K562 (cell line): ENCODE data around the gene ZMIZ1. TPM values are rescaled to one million over a fixed set of nuclear protein-coding genes. Genes with fewer than 3 reads are reported as not detected.

Experiments used
- BHLHE40 ChIP-seq: IDR thresholded peaks from 2 replicates; pipeline ENCODE4 v1.6.1; 2011; ENCODE audit warnings: low read length, improper control_type of control experiment
- CBX1 ChIP-seq: sonication (generic); IDR thresholded peaks from 2 replicates; pipeline ENCODE4 v1.6.1; 2016; ENCODE audit warnings: antibody characterized with exemption, low read depth, mild to moderate bottlenecking
- CHD2 ChIP-seq: IDR thresholded peaks from 2 replicates; pipeline ENCODE4 v1.6.1; 2011; ENCODE audit warnings: low read depth, low read length
- COPS2 ChIP-seq: fragments of 450-650 bp; conservative IDR thresholded peaks from 2 replicates; pipeline ENCODE4 v1.6.1; 2016; ENCODE audit warnings: mild to moderate bottlenecking, moderate library complexity
- DNMT1 ChIP-seq: fragments of 450-650 bp; IDR thresholded peaks from 2 replicates; pipeline ENCODE4 v1.6.1; 2016; ENCODE audit warnings: antibody characterized with exemption, mild to moderate bottlenecking
- ESRRB ChIP-seq: fragments of 250-450 bp; sonication (Bioruptor Pico); IDR thresholded peaks from 2 replicates; pipeline ENCODE4 v1.5.0; 2020; ENCODE audit warnings: mild to moderate bottlenecking, moderate library complexity, borderline replicate concordance
- FOXM1 ChIP-seq, 2 experiments: fragments of 450-650 bp in 1 of 2; sonication (generic) in 1 of 2; formaldehyde crosslinking in 1 of 2; IDR thresholded peaks; 2 replicates each; pipeline versions ENCODE4 v1.6.1 to v1.9.0; 2017 to 2022; ENCODE audit warnings: low read depth in 2 of 2, mild to moderate bottlenecking in 2 of 2, missing genetic modification reagents in 1 of 2, moderate library complexity in 1 of 2
- HCFC1 ChIP-seq: IDR thresholded peaks from 2 replicates; pipeline ENCODE4 v1.6.1; 2012; ENCODE audit warnings: low read depth, low read length, improper control_type of control experiment
- HLTF ChIP-seq: fragments of 450-650 bp; IDR thresholded peaks from 2 replicates; pipeline ENCODE4 v1.6.1; 2016
- HNRNPK ChIP-seq: fragments of 200-400 bp; formaldehyde crosslinking; IDR thresholded peaks from one replicate; pipeline ENCODE4 v1.6.1; 2018; ENCODE audit warnings: mild to moderate bottlenecking, low read depth, low read length; ENCODE audit not compliant: poor library complexity, severe bottlenecking
- KAT8 ChIP-seq: fragments of 450-650 bp; IDR thresholded peaks from 2 replicates; pipeline ENCODE4 v1.6.1; 2016; ENCODE audit warnings: low read depth, mild to moderate bottlenecking
- MAFK ChIP-seq: IDR thresholded peaks from 2 replicates; pipeline ENCODE4 v1.6.1; 2011; ENCODE audit warnings: low read length, improper control_type of control experiment
- PHF8 ChIP-seq: fragments of 200-600 bp; sonication (generic); IDR thresholded peaks from 2 replicates; pipeline ENCODE4 v1.6.1; 2012; ENCODE audit warnings: mixed run types, mild to moderate bottlenecking, inconsistent platforms, low read length, moderate library complexity, borderline replicate concordance
- POLR3A ChIP-seq: IDR thresholded peaks from 2 replicates; pipeline ENCODE4 v1.6.1; 2011; ENCODE audit warnings: borderline replicate concordance, mild to moderate bottlenecking, moderate library complexity; ENCODE audit not compliant: insufficient read length, insufficient read depth; ENCODE audit errors: extremely low read depth
- SETDB1 ChIP-seq: IDR thresholded peaks from one replicate; pipeline ENCODE4 v1.6.1; 2012; ENCODE audit warnings: low read length, control low read depth, inconsistent platforms
- SIN3A ChIP-seq, 2 experiments: fragments of 150-350 bp in 1 of 2; IDR thresholded peaks; 2 replicates each; pipeline ENCODE4 v1.6.1; 2011 to 2016; ENCODE audit warnings: borderline replicate concordance in 2 of 2, low read depth in 2 of 2, low read length in 2 of 2, mild to moderate bottlenecking in 2 of 2, moderate library complexity in 2 of 2; ENCODE audit not compliant: control insufficient read depth in 1 of 2
- SNIP1 ChIP-seq: fragments of 450-650 bp; IDR thresholded peaks from 2 replicates; pipeline ENCODE4 v1.7.1; 2017; ENCODE audit warnings: low read depth, mild to moderate bottlenecking
- STAG1 ChIP-seq: sonication (generic); formaldehyde crosslinking; IDR thresholded peaks from 2 replicates; pipeline ENCODE4 v1.5.0; 2020; ENCODE audit warnings: missing genetic modification reagents, borderline replicate concordance
- TAF7 ChIP-seq: fragments of 450-650 bp; IDR thresholded peaks from 2 replicates; pipeline ENCODE4 v1.6.1; 2016; ENCODE audit warnings: missing genetic modification characterization, missing compliant biosample characterization
- THRAP3 ChIP-seq: fragments of 450-650 bp; IDR thresholded peaks from 2 replicates; pipeline ENCODE4 v1.6.1; 2016; ENCODE audit warnings: mild to moderate bottlenecking, inconsistent platforms, borderline replicate concordance
- U2AF1 ChIP-seq: fragments of 200-400 bp; formaldehyde crosslinking; optimal IDR thresholded peaks from 2 replicates; pipeline ENCODE3; 2017; ENCODE audit warnings: mild to moderate bottlenecking, low read depth, low read length, moderate library complexity
- ZFP1 ChIP-seq: fragments of 450-650 bp; formaldehyde crosslinking; IDR thresholded peaks from 2 replicates; pipeline ENCODE4 v1.4.0; 2020; ENCODE audit warnings: mild to moderate bottlenecking, mixed read lengths
- ZFPM2 ChIP-seq: fragments of 250-450 bp; sonication (Bioruptor Pico); IDR thresholded peaks from 2 replicates; pipeline ENCODE4 v1.5.1; 2022; ENCODE audit warnings: mild to moderate bottlenecking
- ZNF431 ChIP-seq: sonication (generic); formaldehyde crosslinking; IDR thresholded peaks from 2 replicates; pipeline ENCODE4 v1.8.0; 2022; ENCODE audit warnings: mild to moderate bottlenecking, missing genetic modification reagents
- ZNF561 ChIP-seq: fragments of 450-650 bp; formaldehyde crosslinking; conservative IDR thresholded peaks from 2 replicates; pipeline ENCODE4 v1.4.0; 2020; ENCODE audit warnings: mild to moderate bottlenecking, moderate library complexity
- polyA plus RNA-seq, 8 experiments: library from polyadenylated mRNA; depleted of rRNA in 4 of 8; stranded (reverse) in 5 of 8; unstranded in 3 of 8; fragments of >200 nt; fragmentation: Nextera tagmentation in 2 of 8; fragmentation: Illumina TruSeq in 1 of 8; extraction: Ambion mirVana in 2 of 8; extraction: Trizol in 1 of 8; gene quantifications; 2 replicates each; pipeline versions ENCODE4 v1.2.1 to v1.2.3, GENCODE V29; 2011 to 2014; ENCODE audit warnings: inconsistent platforms in 1 of 8, missing spikeins in 1 of 8
- total RNA-seq, 7 experiments: library from RNA; depleted of rRNA in 6 of 7; stranded (reverse); fragments of >200 nt in 6 of 7; fragmentation: Illumina TruSeq in 2 of 7; extraction: Trizol in 2 of 7; gene quantifications; 2 replicates each; pipeline versions ENCODE4 v1.2.1 to v1.2.3, GENCODE V29; 2011 to 2021; ENCODE audit warnings: low replicate concordance in 1 of 7
- TF ChIP-seq, protein P1 (sequence below): sonication (generic); formaldehyde crosslinking; IDR thresholded peaks from 2 replicates; pipeline ENCODE4 v1.8.0; 2022; ENCODE audit warnings: missing genetic modification reagents, mild to moderate bottlenecking, moderate library complexity, borderline replicate concordance
- TF ChIP-seq, protein P2 (sequence below): IDR thresholded peaks from 2 replicates; pipeline ENCODE4 v1.6.1; 2016; ENCODE audit warnings: missing genetic modification characterization, missing compliant biosample characterization
- TF ChIP-seq, protein P3 (sequence below): fragments of 250-450 bp; sonication (Bioruptor Pico); IDR thresholded peaks from 2 replicates; pipeline ENCODE4 v1.8.0; 2021; ENCODE audit warnings: moderate library complexity, mild to moderate bottlenecking, inconsistent platforms

ZMIZ1 gene
- total and polyA plus RNA-seq, 9 of the 15 experiments (the other 6 are each of a cell fraction or from before 2014, with no cell fraction given), result 1.0 to 37.3 (median 4.3) TPM

DNA sequence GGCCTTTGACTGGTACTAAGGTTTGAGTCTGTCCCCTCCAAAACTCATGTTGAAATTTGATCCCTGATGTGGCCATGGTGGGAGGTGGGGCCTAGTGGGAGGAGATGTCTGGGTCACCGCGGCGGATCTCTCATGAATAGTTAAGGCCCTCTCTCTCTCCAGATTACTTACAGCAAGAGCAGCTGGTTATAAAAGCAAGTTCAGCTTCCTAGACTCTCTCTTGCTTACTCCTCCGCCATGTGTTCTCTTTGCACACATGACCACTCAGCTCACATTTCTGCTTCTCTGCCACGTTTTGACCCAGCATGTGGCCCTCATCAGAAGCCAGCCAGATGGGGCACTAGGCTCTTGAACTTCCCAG lies 29.9 kb upstream of the ZMIZ1 start (continued):
- no peak for TF ChIP-seq COPS2
- TF ChIP-seq ZNF431 (CRISPR knock-in tag), result no peak
- no peak for TF ChIP-seq ZNF561 (CRISPR knock-in tag)
- TF ChIP-seq FOXM1 (IDR thresholded peaks at IDR 0.05; ENCODE audit: low read depth), result no peak
- no peak for TF ChIP-seq FOXM1 (CRISPR knock-in tag; IDR thresholded peaks at IDR 0.05; ENCODE audit: low read depth)
- no peak for TF ChIP-seq ESRRB (CRISPR knock-in tag)
- TF ChIP-seq BHLHE40, result no peak
- no peak for TF ChIP-seq HNRNPK
- no peak for TF ChIP-seq STAG1 (CRISPR knock-in tag)
- no peak for TF ChIP-seq HCFC1
- TF ChIP-seq, protein P1, sequence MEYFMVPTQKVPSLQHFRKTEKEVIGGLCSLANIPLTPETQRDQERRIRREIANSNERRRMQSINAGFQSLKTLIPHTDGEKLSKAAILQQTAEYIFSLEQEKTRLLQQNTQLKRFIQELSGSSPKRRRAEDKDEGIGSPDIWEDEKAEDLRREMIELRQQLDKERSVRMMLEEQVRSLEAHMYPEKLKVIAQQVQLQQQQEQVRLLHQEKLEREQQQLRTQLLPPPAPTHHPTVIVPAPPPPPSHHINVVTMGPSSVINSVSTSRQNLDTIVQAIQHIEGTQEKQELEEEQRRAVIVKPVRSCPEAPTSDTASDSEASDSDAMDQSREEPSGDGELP (CRISPR knock-in tag), result peak; percentile 71; the same call in 1 of the 2 replicates
- no peak for TF ChIP-seq HLTF
- no peak for TF ChIP-seq POLR3A
- TF ChIP-seq TAF7 (tag), result no peak
- no peak for TF ChIP-seq SNIP1
- no peak for TF ChIP-seq U2AF1
- TF ChIP-seq MAFK, result no peak
- no peak for TF ChIP-seq SETDB1
- TF ChIP-seq SIN3A (IDR thresholded peaks at IDR 0.05; ENCODE audit: borderline replicate concordance in 2 of 2, control insufficient read depth in 1 of 2, low read depth in 2 of 2, low read length in 2 of 2), result no peak
- no peak for TF ChIP-seq THRAP3
- TF ChIP-seq CHD2, result no peak
- TF ChIP-seq PHF8, result peak; percentile 10; the same call in 1 of the 2 replicates
- no peak for TF ChIP-seq DNMT1
- TF ChIP-seq, protein P2, sequence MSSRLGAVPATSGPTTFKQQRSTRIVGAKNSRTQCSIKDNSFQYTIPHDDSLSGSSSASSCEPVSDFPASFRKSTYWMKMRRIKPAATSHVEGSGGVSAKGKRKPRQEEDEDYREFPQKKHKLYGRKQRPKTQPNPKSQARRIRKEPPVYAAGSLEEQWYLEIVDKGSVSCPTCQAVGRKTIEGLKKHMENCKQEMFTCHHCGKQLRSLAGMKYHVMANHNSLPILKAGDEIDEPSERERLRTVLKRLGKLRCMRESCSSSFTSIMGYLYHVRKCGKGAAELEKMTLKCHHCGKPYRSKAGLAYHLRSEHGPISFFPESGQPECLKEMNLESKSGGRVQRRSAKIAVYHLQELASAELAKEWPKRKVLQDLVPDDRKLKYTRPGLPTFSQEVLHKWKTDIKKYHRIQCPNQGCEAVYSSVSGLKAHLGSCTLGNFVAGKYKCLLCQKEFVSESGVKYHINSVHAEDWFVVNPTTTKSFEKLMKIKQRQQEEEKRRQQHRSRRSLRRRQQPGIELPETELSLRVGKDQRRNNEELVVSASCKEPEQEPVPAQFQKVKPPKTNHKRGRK, result no peak
- TF ChIP-seq KAT8, result no peak
- TF ChIP-seq CBX1, result no peak
- TF ChIP-seq ZFP1 (CRISPR knock-in tag), result peak; percentile 95
- TF ChIP-seq ZFPM2, result no peak
- TF ChIP-seq, protein P3, sequence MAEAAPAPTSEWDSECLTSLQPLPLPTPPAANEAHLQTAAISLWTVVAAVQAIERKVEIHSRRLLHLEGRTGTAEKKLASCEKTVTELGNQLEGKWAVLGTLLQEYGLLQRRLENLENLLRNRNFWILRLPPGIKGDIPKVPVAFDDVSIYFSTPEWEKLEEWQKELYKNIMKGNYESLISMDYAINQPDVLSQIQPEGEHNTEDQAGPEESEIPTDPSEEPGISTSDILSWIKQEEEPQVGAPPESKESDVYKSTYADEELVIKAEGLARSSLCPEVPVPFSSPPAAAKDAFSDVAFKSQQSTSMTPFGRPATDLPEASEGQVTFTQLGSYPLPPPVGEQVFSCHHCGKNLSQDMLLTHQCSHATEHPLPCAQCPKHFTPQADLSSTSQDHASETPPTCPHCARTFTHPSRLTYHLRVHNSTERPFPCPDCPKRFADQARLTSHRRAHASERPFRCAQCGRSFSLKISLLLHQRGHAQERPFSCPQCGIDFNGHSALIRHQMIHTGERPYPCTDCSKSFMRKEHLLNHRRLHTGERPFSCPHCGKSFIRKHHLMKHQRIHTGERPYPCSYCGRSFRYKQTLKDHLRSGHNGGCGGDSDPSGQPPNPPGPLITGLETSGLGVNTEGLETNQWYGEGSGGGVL (CRISPR knock-in tag), result no peak
